NCI-H2171 treated with DMSO at 0.1 percent for 48 hours (cell line): ENCODE data around the gene CYP2A7.
"Not testable (repeated sequence)": the region's sequence is repeated elsewhere in the genome, so short reads cannot be mapped to it uniquely, and the experiment has no call there.

Experiments
- DNase-seq: peaks from one replicate; lab custom pipeline; 2025; lab: John Stamatoyannopoulos, UW

CYP2A7 gene

GRCh38 chr19:40842997-40843652 lies 38.9 kb downstream of the CYP2A7 start:
- not testable (repeated sequence) for DNase-seq

DNA sequence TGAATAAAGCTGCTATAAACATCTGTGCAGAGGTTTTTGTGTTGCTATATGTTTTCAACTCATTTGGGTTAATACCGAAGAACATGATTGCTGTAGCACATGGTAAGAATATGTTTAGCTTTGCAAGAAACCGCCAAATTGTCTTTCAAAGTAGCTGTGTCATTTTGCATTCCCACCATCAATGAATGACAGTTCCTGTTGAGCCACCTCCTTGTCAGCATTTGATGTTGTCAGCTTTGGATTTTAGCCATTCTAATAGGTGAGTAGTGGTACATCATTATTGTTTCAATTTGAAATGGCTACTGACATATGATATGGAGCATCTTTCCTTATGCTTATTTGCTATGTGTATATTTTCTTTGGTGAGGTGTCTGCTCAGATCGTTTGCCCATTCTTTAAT lies 40.0 kb downstream of the CYP2A7 start:
- DNase-seq = not testable (repeated sequence)

DNA sequence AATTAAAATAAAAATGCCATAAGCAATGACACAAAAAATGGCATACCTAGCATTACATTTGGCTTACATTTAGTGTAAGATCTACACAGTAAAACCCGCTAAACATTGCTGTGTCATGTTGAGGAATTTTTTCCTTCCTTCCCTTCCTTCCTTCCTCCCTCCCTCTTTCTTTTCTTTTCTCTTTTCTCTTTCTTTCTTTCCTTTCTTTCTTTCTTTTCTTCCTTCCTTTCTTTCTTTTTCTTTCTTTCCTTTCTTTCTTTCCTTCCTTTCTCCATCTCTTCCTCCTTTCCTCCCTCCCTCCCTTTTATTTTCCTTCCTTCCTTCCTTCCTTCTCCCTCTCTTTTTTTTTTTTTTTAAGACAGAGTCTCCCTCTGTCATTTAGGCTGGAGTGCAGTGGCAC lies 43.6 kb downstream of the CYP2A7 start:
- DNase-seq = not testable (repeated sequence)

- no peak for DNase-seq
These were observed 45.1 kb downstream of the CYP2A7 start for GRCh38 chr19:40836754-40837429.

- DNase-seq = not testable (repeated sequence)
These were observed 48.1 kb downstream of the CYP2A7 start for GRCh38 chr19:40833728-40834533.

DNA sequence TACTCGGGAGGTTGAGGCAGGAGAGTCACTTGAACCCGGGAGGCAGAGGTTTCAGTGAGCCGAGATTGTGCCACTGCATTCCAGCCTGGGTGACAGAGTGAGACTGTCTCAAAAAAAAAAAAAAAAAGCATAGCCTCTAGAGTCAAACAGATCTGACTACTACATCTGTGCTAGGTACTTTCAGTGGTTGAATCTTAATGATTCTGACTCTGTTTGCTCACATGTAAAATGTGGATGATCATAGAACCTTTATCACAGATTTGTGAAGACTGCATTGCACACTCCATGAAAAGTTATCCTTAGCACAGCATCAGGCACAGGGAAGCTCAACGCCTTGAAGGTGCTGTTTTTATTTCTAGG lies 49.6 kb downstream of the CYP2A7 start:
- not testable (repeated sequence) for DNase-seq

DNA sequence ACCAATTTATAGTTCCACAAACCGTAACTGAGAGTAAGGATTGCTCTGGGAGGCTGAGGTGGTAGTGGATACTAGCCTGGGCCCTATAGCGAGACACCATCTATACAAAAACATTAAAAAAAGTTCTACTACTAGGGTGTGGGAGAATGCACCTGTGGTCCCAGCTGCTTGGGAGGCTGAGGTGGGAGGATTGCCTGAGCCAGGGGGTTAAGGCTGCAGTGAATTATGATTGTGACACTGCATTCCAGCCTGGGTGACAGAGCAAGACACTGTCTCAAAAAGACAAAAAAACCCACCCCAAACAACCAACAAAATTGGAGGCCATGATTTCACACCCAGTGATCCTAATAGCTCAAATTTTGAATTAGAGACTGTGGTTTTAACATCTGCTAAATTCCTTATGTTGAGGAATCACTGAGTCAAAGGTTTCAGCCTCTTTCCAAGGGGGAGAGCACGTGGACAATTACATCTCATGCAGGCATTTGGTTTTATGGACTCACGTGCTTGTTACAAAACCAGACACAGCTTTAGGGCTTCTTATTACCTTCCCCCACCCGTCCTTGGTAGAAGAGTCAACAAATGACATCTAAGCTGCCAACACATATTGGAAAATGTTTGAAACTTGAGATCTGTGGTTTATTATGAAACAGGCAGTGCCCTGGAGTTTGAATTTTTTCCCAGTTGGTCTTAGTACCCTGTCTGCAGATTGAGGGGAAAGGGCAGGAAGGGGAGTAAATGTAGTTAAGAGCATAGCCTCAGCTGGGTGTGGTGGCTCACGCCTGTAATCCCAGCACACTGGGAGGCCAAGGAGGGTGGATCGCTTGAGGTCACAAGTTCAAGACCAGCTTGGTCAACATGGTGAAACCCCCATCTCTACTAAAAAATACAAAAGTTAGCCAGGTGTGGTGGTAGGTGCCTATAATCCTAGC lies 50.3 kb downstream of the CYP2A7 start:
- peak; percentile 72 for DNase-seq

GRCh38 chr19:40830741-40831140 lies 51.3 kb downstream of the CYP2A7 start:
- DNase-seq = not testable (repeated sequence)

DNA sequence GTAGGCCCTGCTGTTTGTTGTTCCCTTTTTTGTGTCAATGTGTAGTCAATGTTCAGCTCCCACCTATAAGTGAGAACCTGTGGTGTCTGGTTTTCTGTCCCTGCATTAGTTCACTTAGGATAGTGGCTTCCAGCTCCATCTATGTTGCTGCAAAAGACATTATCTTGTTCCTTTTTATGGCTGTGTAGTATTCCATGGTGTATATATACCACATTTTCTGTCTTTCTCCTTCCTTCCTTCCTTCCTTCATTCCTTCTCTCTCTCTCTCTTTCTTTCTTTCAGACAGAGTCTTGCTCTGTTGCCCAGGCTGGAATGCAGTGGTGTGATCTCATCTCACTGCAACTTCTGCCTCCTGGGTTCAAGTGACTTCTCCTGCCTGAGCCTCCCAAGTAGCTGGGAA lies 52.8 kb downstream of the CYP2A7 start:
- no peak for DNase-seq

GRCh38 chr19:40827386-40828247 lies 54.4 kb downstream of the CYP2A7 start:
- DNase-seq = no peak

DNA sequence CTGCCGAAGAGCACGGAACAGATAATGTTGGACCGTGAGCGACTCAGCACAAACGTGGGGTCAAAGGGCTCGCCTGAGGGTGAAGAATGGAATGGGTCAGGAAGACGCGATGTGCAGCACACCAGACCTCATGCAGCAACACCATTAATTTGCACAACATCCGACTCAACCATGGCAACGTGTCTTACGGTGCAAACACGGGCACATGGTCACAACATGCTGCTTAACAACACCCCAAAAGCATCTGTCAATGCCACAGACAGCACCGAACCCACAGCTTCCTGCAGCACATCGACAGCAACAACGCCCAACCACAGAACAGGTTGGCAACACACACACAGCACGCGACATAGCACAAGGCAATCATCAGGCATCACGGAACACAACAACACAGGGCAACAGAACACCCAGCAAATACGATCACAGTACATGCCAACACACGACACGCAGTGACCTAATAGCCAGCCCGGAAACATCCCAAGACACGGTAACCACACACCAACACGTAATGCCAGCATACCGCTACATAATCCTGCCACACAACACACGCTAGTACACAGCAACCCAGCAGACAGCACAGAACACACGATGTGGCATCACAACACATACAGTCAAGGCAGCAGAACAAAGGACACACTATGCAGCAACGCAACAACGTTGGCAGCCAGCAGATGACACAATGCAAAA lies 55.2 kb downstream of the CYP2A7 start:
- not testable (repeated sequence) for DNase-seq

GRCh38 chr19:40826312-40826698 lies 55.7 kb downstream of the CYP2A7 start:
- not testable (repeated sequence) for DNase-seq

DNA sequence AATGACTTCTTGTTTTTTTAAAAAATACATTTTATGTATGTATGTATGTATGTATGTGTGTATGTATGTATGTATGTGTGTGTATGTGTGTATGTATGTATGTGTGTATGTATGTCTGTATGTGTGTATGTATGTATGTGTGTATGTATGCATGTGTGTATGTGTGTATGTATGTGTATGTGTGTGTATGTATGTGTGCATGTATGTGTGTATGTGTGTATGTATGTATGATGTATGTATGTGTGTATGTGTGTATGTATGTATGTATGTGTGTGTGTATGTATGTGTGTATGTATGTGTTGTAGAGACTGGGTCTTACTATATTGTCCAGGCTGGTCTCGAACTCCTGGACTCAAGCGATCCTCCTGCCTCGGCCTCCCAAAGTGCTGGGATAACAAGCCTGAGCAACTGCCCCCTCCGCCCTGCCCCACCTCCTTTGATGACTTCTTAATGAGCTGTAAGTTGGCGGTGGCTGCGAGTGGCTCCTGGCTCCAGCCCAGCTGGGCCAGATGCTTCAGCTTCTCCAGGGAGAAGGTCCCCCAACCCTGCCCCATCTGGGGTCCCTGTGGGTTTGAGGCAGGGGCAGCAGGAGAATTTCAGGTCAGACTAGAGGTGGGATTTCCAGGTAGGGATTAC lies 56.5 kb downstream of the CYP2A7 start:
- DNase-seq = not testable (repeated sequence)
